Bone marrow (tissue), 2 donors: ENCODE measurements around the gene DDX4.

Experiments
- DNase-seq, 2 donors: peaks; one replicate each; lab custom pipeline; 2025; lab: John Stamatoyannopoulos, UW

The DDX4 gene

DNA sequence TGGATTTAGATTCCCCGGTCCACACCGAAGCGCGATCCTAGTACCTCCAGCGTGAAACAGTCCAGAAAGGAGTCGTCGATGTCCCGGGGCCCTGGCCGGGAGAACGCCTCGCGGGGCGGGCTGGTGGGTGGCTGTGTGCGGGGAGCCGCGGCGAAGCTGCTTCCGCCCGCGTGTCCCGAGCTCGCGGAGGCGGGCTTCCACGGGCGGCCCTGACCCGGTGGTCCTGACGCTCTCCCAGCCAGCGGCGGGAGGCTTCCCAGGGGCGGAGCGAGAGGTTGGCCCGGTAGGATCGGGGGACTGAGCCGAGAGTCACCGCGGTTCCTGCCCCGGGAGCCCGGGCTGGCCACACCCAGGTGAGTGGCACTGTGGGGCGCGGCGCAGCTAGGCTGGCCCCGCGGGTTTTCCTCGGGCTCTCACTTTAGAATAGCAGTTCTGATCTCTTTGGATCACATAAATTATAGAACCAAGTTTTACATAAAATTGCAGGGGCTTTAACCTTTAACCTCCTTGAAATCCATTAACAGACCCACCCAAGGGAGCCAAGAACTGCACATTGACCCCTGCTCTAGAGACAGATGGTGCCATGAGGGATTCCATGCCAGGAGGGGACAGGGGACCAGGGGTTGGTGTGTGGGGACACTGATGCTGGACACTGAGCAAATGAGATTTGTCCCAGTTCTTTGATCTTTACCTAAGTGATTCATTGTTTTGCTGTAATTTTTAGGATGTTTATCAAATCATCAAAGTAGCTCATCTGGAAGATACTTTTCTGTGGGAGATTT lies 84.1 kb downstream of the DDX4 start:
- DNase-seq = no peak

DNA sequence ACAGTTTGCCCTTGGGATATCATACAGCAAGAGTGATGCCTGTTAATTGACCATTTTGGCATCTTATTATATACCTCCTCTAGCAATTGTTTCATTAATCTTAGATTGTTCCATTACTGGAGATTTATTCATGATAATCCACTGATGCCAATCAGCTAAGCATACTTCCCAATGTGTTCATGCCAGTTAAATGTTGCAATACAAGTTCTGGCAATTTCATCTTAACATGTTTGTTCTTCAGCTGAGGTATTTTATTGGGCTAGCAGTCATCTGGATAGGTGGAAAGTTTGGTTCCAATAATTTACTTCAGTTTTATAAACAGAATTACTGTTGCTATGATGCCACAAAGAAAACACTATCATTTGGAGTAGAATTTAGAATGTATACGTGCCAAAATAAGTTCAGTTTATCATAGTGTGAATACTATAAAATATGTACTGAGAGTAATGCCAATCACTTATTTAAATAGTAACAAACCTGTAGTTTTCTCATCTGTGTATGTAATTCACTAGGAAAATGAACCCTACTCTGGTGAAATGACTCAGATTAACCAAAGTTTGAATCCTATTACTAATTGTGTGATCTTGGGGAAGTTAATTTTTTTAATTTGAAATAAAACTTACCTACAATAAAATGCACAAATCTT lies 85.4 kb downstream of the DDX4 start:
- no peak for DNase-seq

DNA sequence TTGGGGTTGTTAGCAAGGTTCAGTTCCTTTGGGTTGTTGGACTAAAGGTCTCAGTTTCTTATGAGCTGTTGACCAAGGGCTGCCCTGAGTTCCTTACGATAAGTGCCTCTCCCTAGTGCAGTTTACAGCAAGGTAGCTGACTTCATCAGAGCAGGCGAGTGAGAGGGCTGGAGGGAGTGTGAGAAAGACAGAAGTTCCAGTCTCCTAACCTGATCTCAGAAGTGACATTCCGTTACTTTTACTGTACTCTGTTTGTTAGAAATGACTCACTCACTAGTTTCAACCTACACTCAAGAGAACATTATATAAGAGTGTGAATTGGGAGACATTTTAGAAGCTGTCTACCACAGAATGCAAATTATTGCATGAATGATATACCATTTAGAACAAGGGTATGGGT lies 92.1 kb downstream of the DDX4 start:
- no peak for DNase-seq

DNA sequence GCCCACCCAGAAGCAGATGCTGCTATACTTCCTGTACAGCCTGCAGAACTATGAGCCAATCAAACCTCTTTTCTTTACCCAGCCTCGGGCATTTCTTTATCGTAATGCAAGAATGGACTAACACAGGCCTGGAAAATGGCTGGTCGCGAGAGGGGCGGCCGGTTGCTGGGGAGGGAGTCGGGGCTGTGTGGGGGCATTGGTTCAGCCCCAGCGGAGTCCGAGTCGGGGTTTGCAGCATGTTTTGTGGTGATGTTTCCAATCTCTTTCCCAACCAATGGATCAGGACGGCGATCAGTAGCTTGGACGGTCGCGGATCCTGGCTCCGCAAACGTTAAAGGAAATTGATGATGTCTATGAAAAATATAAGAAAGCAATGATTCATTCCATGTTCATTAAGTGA lies 94.6 kb downstream of the DDX4 start:
- no peak for DNase-seq

DNA sequence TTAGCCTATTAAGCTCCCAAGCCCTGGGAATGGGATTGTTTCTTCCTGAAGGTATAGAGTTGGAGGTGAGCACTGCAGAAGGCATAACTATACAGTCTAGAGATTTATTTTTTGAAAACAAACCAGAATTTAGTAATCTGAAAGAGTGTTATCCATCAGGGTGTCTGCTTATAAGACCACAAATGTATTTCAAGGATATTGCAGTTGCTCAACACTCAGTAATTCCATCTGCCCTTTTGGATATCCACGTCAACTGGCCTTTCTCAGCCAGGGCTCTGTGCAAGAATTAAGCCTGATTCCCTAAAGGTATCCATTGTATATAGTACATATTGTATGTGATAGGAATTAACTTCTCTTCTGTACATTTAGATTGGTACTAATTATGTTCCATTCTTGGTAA lies 98.3 kb downstream of the DDX4 start:
- no peak for DNase-seq

DNA sequence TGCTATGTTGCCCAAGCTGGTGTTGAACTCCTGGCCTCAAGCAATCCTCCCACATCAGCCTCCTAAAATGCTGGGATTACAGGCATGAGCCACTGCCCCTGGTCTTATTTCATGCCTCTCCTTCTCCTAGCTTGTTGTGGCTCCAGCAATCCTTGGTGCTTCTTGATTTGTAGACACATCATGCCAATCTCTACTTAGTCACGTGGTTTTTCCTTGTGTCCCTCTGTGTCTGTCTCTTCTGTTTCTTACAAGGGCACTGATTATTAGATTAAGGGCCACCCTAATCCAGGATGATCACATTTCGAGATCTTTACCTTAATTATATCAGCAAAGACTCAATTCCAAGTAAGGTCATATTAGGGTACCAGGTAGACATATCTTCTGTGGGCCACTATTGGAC lies 104.1 kb downstream of the DDX4 start:
- no peak for DNase-seq

DNA sequence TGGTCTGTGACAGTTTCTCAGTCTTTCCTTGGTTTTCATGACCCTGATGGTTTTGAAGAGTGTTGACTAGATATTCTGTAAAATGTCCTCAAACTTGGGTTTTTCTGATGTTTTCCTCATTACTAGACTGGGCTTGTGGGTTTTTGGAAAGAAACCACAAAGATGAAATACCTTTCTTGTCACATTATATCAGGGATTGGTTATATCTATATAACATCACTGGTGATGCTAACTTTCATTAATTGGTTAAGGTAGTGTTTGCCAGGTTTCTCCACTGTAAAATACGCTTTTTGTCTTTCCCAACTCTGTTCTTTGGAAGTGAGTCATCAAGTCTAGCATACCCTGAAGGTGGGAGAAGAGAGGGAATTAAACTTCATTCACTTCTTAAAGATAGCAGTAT lies 110.0 kb downstream of the DDX4 start:
- no peak for DNase-seq

DNA sequence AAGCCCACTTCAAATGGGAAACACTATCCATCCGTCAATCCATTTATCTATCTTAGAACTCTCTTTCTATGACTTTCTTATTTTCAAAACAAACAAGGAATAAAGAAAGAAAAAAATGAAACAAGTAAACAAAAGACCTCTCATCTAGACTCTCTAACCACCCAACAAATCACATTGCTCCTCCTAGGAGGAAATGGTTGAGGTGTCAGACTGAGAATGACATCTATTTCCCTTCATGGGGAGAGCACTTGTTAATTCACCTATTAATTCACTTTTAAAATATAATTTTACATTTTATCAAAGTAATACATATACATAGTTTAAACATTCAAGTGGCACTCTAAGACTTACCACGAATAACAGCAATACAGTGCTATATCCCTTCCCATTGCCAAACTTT lies 110.9 kb downstream of the DDX4 start:
- DNase-seq = no peak

DNA sequence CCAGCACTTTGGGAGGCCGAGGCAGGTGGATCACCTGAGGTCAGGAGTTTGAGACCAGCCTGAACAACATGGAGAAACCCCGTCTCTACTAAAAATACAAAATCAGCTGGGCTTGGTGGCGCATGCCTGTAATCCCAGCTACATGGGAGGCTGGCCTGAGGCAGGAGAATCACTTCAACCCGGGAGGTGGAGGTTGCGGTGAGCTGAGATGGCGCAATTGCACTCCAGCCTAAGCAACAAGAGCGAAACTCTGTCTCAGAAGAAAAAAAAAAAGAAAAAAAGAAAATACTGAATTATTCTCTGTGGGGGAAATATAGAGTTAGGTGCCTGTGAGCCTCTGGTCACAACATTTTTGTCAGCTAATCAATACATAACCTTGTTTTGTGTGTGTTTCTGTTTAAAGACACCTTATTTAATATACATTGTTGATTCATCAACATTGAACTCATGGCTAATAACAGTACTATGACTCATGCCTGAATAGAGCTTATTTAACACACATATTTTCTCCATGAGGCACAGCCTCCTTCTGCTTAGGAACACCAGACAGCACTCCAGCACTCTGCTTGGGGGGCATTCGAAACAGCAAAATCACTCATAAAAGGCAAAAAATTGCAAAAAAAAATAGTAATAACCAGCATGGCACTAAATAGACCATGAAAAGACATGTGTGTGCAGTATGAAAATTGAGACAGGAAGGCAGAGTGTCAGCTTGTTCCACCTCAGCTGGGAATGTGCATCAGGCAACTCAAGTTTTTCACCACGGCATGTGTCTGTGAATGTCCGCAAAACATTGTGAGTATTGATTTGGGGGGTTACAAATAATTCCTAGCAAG lies 113.2 kb downstream of the DDX4 start, which contains the start of gene IL31RA:
TSS of gene IL31RA (plus strand) at position 519 of the 836 bp plus-strand sequence. CDS start at position 733, 214 bp downstream.
- no peak for DNase-seq

DNA sequence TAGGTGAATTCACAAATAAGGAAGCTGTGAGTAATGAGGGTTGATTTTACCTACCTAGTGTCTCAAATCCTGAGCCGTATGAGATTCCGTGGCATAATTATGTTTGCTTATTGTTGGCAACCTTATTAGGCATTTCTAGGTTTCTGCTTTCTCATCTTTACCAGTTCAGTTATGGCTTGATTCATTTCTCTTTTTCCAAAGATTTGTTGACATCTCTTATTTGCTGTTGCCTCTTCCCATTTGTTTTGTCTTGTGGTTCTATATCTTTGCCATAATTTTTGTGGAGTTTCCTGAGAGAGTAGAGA lies 113.8 kb downstream of the DDX4 start:
- no peak for DNase-seq

DNA sequence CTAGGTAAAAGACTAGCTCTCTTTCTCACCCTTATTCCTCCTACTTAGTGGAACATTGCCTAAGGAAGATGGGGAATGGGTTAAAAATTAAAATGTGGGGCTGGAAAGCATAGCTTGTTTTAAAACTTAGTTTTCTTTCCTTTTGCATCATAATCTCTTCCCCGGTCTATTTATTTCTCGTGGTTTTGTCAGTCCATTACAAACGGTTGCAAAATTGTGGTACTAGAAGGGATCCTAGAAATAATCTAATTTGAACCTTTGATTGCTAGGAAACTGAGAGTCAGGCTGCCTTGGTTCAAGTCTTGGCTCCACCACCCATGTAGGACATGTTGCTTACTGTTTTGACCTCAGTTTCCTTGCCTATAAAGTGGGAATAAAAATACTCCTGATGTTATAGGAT lies 114.6 kb downstream of the DDX4 start:
- no peak for DNase-seq

DNA sequence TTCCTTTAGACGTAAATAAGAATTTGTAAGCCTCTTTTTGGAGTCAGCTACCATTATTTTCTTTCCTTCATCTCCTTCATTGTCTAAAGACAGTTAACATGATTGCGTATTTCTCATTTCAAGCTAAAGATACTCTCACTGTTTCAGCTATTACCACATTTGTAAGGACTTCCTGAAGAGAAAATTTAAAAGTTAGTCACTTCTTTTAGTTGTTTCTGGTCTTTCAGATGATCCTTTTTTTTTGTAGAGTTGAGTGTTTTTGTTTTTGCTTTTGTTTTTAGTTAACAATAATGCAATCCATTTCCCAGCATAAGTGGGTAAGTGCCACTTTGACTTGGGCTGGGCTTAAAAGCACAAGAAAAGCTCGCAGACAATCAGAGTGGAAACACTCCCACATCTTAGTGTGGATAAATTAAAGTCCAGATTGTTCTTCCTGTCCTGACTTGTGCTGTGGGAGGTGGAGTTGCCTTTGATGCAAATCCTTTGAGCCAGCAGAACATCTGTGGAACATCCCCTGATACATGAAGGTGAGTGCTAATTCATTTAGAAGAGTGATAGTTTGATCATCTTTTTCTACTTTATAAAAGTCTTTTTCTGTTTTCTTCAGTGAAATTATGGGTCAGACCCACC lies 115.3 kb downstream of the DDX4 start:
- no peak for DNase-seq

DNA sequence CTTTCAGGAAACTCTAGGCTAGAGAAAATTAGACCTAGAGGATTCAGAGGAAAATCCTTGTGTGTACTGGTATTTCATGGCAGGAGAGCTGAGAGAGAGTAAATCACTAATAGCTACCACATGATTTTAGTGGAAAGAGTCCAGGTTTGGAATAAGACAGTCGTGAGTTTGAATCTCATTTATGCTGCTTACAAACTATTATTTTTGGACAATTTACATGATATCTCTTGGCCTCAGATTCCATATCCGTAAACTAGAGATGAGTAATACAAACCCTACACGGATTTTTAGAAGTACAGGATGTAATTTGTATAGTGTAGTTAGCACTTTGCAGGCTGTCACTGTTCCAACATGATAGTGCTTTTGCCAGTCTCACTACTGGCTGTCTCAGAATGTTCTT lies 116.0 kb downstream of the DDX4 start:
- no peak for DNase-seq

DNA sequence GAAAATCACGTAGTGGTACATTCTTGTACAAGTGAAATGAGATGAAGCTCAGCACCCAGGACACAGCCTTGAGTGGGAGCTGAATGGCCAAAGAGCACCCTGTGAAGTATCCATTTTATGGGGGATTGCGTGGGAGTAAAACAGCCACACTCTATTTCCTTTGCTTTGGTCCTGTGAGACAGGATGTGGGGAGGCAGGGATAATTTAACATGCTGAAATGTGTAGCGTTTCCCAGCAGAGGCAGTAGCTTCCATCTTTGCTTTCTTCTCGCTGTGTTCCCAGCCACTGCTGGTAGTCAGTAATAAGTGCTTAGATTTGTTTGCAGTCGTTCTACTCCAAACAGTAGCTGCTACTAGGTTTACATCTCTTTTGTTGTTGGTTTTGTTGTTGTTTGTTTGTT lies 117.6 kb downstream of the DDX4 start:
- no peak for DNase-seq

DNA sequence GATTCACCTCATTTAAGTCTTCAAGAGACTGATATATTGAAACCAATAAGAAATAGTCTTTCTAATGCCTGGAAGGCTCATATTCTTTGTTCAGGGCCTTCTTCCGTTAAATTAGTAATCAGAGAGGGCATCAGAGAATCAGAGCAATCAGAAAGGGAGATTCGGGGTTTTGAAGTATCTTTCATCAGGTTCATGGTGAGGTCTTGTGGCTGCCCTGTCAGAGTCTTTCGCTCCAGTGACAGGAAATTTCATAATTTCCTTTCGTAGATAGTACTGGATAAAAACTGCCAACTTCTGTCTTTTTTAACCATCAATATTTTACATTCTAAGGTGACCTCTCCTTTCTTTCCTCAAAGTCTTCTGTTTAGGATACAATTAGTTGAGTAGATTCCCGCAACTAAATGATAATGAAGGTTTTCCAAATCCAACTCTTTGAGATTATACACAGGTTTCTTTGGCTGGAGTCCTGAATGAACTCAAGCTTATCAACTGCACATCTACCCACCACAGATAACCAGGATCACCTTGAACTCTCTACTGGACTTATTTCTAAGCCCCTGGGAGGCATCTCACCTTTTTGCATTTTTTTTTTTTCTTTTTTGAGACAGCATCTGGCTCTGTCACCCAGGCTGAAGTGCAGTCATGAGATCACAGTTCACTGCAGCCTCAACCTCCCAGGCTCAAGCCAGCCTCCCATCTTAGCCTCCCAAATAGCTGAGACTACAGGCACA lies 118.8 kb downstream of the DDX4 start:
- DNase-seq = peak in 1 of 2 donors; percentile 24

DNA sequence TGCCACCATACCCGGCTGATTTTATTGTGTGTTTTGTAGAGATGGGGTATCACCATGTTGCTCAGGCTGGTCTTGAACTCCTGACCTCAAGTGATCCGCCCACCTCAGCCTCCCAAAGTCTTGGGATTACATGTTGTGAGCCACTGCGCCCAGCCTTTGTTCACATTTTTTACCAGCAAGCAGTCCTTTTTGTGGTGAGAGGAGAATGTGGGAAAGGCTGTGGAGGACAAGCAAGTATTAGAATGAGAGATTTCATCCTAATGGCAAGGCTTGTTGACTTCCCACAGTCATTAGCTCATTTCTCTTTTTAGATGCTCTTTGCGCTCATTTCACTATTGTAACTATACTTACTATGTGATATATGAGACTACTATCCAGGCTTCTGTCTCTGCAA lies 119.4 kb downstream of the DDX4 start:
- DNase-seq = no peak

DNA sequence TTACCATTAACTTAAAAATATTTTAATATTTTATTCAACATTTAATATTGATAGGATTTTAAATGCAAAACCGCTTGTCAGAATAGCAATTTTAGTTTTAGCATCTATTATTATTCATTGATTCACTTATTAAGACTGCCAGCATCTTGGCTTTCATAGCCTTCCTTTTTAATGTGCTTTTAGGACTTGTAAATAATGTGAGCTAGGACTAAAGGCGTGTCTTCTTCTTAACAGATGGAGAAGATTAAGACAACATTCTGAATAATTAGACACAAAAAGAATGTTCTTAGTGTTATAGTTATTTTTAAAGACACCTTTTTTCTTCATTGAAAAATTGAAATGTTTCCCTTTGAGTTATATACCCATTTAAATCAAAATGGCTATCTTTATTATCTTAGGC lies 120.2 kb downstream of the DDX4 start:
- DNase-seq = no peak

DNA sequence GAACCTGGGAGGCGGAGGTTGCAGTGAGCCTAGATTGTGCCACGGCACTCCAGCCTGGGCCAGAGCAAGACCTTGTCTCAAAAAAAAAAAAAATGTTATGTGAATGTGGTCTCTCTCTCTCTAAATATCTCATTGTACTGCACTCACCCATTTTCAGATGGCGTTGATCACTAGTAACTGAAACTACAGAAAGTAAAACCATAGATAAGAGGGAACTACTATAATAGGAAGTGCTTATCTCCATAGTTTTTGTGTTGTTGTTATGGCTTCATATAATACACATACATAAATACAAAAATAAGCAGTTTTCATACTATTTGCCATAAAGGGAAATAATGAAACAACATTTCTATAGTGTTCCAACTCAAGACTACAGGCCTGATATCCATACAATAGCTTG lies 122.4 kb downstream of the DDX4 start:
- DNase-seq = no peak

DNA sequence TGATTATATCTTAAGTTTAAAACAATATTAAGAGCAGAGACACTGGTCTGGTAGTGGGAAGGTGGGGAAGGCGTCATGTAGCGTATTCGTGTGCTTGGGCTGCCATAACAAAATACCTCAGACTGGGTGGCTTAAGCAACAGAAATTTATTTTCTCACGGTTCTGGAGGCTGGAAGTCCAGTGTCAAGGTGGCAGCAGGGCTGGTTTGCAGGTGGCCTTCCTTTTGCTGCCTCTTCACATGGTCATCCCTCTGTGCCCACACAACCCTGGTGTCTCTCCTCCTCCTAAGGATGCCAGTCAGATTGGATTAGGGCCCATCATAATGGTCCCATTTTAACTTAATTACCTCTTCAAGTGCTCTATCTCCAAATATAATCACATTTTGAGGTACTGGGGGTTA lies 122.8 kb downstream of the DDX4 start:
- DNase-seq = no peak

DNA sequence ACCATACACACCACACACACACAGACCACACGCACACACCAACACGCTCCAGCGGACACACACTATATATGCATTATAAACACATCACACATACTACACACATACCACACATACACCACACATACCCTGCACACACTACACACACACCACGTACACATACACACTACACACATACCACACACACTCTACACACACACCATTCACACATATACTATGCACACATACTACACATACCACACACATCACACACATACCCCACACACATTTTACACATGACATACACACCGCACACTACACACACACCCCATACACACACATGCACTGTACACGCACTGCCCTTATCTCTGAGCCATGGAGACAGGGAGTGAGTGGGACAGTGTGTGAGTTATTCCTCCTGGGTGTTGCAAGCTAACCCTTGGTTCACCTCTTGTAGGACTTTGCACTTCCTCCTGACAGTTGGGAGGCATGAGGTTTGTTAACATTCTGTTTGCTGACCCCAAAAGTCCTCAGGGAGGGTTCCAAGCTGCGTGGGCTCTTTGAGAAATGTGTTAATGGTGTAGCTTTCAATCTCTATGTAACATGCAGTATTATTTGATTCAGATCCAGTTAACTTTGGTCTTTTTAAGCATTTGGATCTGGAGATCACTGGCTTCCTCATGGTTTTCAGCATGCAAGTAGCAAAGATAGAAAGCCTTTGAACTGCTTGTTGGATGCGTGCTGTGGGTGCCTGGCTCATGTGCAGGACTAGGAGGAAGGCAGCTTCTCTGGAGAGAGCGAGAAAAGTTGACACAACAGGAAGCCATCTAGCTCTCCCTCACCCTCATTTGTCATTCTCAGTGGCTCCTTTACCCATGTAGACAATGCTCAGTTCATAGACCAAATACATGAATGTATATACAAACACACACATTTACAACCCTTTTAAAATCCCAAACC lies 127.0 kb downstream of the DDX4 start:
- no peak for DNase-seq

DNA sequence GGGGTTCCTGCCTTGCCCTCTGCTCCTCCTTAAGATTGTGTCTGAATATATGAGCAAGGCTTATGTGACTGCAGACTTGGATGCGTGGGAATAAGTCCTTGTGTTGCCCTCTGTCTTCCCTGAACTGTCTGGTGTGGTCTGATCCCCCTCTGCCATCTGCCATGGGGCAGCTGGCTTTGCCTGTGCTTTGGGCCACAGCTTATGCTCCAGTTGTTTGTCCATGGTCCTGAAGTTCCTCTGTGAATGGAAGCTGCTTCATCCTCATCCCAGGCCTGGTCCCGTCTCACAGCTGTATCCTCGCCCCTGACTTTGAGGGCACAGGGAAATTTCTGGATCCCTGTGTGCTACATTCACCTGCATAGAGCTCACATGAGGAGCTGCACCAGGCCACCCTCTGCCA lies 128.0 kb downstream of the DDX4 start:
- DNase-seq = no peak
